Measurements from ENCODE around the gene PBX2.
"Not testable (repeated sequence)": the region's sequence is repeated elsewhere in the genome, so short reads cannot be mapped to it uniquely, and the experiment has no call there.

Gene PBX2

DNA sequence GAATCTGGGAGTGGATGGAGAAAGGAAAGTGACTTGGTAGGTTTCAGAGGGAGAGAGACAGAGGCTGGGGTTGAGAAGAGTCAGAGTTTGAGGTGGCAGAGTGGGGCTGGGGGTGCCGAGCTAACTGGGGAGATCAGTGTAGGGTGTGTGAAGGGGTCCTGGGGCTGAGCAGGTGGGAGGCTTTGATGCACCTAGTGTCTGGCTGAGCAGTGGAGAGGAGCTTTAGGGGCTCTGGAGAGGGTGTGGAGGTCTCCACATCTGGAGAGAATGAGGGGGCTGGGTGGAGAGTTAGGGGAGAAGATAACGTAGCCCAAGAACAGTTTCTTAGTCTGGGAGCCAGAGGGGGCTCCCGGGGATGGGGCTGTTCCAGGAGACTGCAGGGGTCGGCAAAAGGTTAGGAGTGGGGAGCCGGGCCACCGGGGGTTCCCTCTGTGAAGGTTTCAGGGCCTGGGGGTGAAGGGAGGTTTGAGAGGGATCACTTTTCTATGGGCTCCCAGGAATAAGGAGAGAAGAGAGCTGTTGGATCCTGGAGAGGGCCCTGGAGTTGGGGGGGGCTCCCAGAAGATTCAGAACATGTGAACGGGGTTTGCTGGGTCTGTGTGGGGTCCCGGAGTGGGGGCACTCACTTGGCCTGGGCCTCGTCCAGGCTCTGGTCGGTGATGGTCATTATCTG, 797 bp downstream of the PBX2 start:
- H3K27me3 ChIP-seq (ENCODE audit: control insufficient read depth, insufficient read depth, low read length), result no peaks in the 10 kb centered on the region
- H3K9ac ChIP-seq (ENCODE audit: low read length), result peak overlapping the region; percentile 95
- H3K4me1 ChIP-seq (ENCODE audit: control insufficient read depth, insufficient read depth, low read length), result peaks cover 49% of the 10 kb centered on the region
- H3K9me3 ChIP-seq (ENCODE audit: control insufficient read depth, low read length), result no peaks in the 10 kb centered on the region
- peak overlapping the region; percentile 66 for H3K4me3 ChIP-seq (ENCODE audit: low read length)
- H3K36me3 ChIP-seq (ENCODE audit: control insufficient read depth, insufficient read depth, low read length), result no peaks in the 10 kb centered on the region

- peak overlapping the region; percentile 66 for H3K4me3 ChIP-seq (ENCODE audit: low read length)
- H3K9me3 ChIP-seq (ENCODE audit: control insufficient read depth, low read length), result no peaks in the 10 kb centered on the region
- H3K36me3 ChIP-seq (ENCODE audit: control insufficient read depth, insufficient read depth, low read length), result no peaks in the 10 kb centered on the region
- peak overlapping the region; percentile 95 for H3K9ac ChIP-seq (ENCODE audit: low read length)
- H3K4me1 ChIP-seq (ENCODE audit: control insufficient read depth, insufficient read depth, low read length), result peaks cover 49% of the 10 kb centered on the region
- H3K27me3 ChIP-seq (ENCODE audit: control insufficient read depth, insufficient read depth, low read length), result no peaks in the 10 kb centered on the region
Measured at GRCh38 chr6:32188381-32189068, 1.5 kb downstream of the PBX2 start.

DNA sequence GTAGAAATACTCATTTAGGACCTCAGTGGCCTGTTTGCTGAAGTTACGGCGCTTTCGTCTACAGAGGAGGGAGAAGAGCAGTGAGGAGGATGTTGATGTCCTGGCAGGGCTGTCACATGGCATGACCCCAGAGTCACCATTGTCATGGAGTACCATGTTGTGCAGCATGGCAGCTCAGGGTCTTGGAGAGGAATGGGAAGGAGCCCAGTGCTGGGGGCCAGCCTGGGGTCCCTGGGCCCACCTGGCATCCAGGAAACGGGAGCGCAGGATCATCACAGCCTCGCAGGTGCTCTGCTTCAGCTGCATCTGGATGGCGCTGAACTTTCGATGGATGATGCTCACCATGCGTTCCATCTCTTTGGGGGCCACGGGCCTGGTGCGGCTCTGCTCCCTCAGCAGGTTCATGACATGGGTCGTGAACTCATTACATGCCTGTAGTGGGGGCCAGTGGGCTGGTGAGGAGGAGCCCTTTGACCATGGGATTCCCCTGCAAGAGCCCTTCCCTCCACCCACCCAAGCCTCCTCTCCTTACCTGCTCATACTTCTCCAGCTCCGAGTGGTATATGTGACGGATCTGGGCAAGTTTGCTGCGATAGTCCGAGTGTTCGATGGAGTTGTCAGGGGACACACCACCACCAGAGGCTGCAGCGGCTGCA, 2.1 kb downstream of the PBX2 start:
- H3K9ac ChIP-seq (ENCODE audit: low read length); H3K9me3 ChIP-seq (ENCODE audit: control insufficient read depth, low read length); H3K36me3 ChIP-seq (ENCODE audit: control insufficient read depth, insufficient read depth, low read length); H3K4me3 ChIP-seq (ENCODE audit: low read length); H3K27me3 ChIP-seq (ENCODE audit: control insufficient read depth, insufficient read depth, low read length): not testable (repeated sequence)
- peaks cover 45% of the 10 kb centered on the region for H3K4me1 ChIP-seq (ENCODE audit: control insufficient read depth, insufficient read depth, low read length)

DNA sequence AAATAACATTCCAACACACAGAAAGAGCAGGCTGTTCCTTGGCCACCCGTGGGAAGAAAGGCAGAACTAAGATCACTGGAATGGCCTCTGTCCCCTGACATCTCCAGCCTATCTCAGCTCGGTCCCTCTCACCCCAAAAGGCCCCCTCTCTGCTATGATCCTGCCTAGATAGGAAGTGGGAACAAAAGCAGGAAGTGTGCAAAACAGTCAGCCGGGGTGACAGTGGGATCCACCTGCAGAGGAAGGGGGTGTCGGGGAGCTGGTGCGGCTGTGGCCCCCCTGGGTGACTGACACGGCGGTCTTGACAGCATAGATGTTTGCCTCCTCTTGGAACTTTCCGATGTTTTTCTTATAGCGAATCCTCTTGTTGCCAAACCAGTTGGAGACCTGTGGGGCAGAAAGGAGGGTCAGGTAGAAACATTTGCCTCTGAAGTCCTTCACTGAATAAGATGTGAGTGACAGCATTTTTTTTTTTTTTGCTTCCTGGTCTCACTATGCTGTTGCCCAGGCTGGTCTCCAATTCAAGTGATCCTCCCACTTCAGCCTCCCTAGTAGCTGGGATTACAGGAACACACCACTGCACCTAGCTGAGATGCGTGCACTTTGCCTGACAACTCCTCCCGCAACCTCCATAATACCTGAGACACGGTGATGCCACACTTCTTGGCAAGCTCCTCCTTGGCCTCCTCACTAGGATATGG, 2.8 kb downstream of the PBX2 start:
- H3K36me3 ChIP-seq (ENCODE audit: control insufficient read depth, insufficient read depth, low read length), result no peaks in the 10 kb centered on the region
- H3K4me1 ChIP-seq (ENCODE audit: control insufficient read depth, insufficient read depth, low read length), result peaks cover 38% of the 10 kb centered on the region
- H3K27me3 ChIP-seq (ENCODE audit: control insufficient read depth, insufficient read depth, low read length), result no peaks in the 10 kb centered on the region
- no peaks in the 10 kb centered on the region for H3K9me3 ChIP-seq (ENCODE audit: control insufficient read depth, low read length)
- H3K4me3 ChIP-seq (ENCODE audit: low read length), result no peak overlapping the region
- H3K9ac ChIP-seq (ENCODE audit: low read length), result no peak overlapping the region

DNA sequence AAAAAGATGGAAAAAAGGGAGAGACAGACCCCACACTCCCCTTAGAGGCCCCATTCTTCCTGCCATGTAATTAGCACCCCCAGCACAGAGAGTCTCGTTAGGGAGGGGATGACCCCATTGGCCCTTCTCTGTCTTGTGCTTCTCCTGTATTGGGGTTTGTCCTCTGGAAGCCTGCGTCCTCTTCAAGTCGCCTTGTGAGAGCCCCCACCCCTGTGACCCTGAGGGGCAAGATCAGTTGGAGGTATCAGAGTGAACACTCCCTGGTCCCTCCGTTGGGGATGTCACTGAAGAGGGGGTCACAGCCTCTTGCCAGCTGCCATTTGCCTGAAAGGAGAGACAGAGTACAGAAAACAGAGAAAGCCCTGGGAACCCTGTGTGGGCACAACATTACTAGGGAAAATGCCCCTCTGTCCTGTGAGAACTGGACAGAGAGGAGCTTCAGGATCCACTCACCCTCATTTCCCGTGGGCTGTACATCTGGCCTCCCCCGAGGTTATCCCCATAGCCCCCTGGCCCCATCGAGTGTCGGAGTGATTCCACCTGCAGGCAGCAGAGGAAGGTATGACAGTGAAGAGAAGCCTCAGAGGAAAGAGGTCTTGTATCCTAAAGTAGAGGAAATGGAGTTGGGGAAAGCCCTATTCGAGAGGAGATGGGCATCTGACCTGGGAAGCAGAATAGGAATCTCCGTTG, 3.7 kb downstream of the PBX2 start:
- H3K9ac ChIP-seq (ENCODE audit: low read length); H3K36me3 ChIP-seq (ENCODE audit: control insufficient read depth, insufficient read depth, low read length); H3K27me3 ChIP-seq (ENCODE audit: control insufficient read depth, insufficient read depth, low read length); H3K4me3 ChIP-seq (ENCODE audit: low read length); H3K9me3 ChIP-seq (ENCODE audit: control insufficient read depth, low read length): not testable (repeated sequence)
- peaks cover 38% of the 10 kb centered on the region for H3K4me1 ChIP-seq (ENCODE audit: control insufficient read depth, insufficient read depth, low read length)

DNA sequence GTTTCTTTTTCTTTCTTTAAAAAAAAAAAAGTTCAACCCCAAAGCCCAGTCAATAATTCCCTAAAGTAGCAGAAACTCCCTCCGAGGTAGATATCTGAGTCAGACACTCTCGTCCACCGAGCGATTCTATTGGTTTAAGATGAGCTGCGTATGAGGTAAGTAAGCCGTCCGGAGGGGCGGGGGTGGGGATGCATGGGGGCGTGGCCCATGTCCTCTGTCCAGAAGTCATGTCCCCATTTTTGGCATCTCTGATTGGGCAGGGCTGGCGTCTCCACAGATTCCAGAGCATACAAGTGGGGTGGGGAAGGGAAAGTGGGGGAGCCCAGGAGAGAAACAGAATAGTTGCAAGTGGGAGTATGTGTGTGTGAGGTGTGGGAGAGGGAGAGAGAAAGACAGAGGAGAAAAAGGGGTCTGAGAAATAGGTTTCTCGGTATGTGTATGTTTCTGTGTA, 4.3 kb downstream of the PBX2 start:
- not testable (repeated sequence) for H3K36me3 ChIP-seq (ENCODE audit: control insufficient read depth, insufficient read depth, low read length); H3K27me3 ChIP-seq (ENCODE audit: control insufficient read depth, insufficient read depth, low read length); H3K4me3 ChIP-seq (ENCODE audit: low read length); H3K9ac ChIP-seq (ENCODE audit: low read length); H3K9me3 ChIP-seq (ENCODE audit: control insufficient read depth, low read length)
- H3K4me1 ChIP-seq (ENCODE audit: control insufficient read depth, insufficient read depth, low read length), result peaks cover 39% of the 10 kb centered on the region

GRCh38 chr6:32184084-32184640, 5.8 kb downstream of the PBX2 start, which contains the start of gene AGER:
TSS of gene AGER (minus strand) at chr6:32184253. CDS start at chr6:32184222, 31 bp downstream.
- Histone ChIP-seq H3K9me3 (ENCODE audit: control insufficient read depth, low read length) (no peaks in the 10 kb centered on the region), H3K27me3 (ENCODE audit: control insufficient read depth, insufficient read depth, low read length) (no peaks in the 10 kb centered on the region), H3K9ac (ENCODE audit: low read length) (no peak within 1 kb of the TSS), H3K4me1 (ENCODE audit: control insufficient read depth, insufficient read depth, low read length) (peaks cover 44% of the 10 kb centered on the region), H3K4me3 (ENCODE audit: low read length) (no peak within 1 kb of the TSS), H3K36me3 (ENCODE audit: control insufficient read depth, insufficient read depth, low read length) (no peaks in the 10 kb centered on the region)

- H3K9ac ChIP-seq (ENCODE audit: low read length), result no peak overlapping the region
Measured at GRCh38 chr6:32183483-32184083, 6.4 kb downstream of the PBX2 start.

GRCh38 chr6:32183030-32183429, 7.0 kb downstream of the PBX2 start:
- H3K4me3 ChIP-seq (ENCODE audit: low read length), result no peak overlapping the region
- no peaks in the 10 kb centered on the region for H3K27me3 ChIP-seq (ENCODE audit: control insufficient read depth, insufficient read depth, low read length)
- no peak overlapping the region for H3K9ac ChIP-seq (ENCODE audit: low read length)
- H3K9me3 ChIP-seq (ENCODE audit: control insufficient read depth, low read length), result no peaks in the 10 kb centered on the region
- no peaks in the 10 kb centered on the region for H3K36me3 ChIP-seq (ENCODE audit: control insufficient read depth, insufficient read depth, low read length)
- H3K4me1 ChIP-seq (ENCODE audit: control insufficient read depth, insufficient read depth, low read length), result peaks cover 40% of the 10 kb centered on the region

More at GRCh38 chr6:32183483-32184083, 6.4 kb downstream of the PBX2 start:
- Histone ChIP-seq H3K4me3 (ENCODE audit: low read length) (no peak overlapping the region), H3K36me3 (ENCODE audit: control insufficient read depth, insufficient read depth, low read length) (no peaks in the 10 kb centered on the region), H3K27me3 (ENCODE audit: control insufficient read depth, insufficient read depth, low read length) (no peaks in the 10 kb centered on the region), H3K9me3 (ENCODE audit: control insufficient read depth, low read length) (no peaks in the 10 kb centered on the region), H3K4me1 (ENCODE audit: control insufficient read depth, insufficient read depth, low read length) (peaks cover 43% of the 10 kb centered on the region)

DNA sequence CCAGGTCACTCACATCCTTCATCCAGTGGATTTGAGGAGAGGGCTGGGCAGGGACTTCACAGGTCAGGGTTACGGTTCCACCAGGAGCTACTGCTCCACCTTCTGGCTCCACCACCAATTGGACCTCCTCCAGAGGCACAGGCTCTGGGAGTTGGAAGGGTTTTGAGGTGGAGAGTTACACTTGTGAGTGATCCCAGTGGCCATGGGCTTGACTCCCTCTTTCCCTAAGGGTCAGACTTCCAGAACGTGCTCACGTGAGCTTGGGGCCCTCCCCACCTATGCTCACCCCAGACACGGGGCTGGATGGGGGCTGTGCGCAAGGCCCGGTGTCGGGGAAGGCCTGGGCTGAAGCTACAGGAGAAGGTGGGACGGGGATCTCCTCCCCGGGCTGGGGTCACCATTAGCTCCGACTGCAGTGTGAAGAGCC, 7.4 kb downstream of the PBX2 start:
- Histone ChIP-seq H3K9me3 (ENCODE audit: control insufficient read depth, low read length) (no peaks in the 10 kb centered on the region), H3K4me1 (ENCODE audit: control insufficient read depth, insufficient read depth, low read length) (peaks cover 35% of the 10 kb centered on the region), H3K36me3 (ENCODE audit: control insufficient read depth, insufficient read depth, low read length) (no peaks in the 10 kb centered on the region), H3K27me3 (ENCODE audit: control insufficient read depth, insufficient read depth, low read length) (no peaks in the 10 kb centered on the region), H3K4me3 (ENCODE audit: low read length) (no peak overlapping the region), H3K9ac (ENCODE audit: low read length) (no peak overlapping the region)

DNA sequence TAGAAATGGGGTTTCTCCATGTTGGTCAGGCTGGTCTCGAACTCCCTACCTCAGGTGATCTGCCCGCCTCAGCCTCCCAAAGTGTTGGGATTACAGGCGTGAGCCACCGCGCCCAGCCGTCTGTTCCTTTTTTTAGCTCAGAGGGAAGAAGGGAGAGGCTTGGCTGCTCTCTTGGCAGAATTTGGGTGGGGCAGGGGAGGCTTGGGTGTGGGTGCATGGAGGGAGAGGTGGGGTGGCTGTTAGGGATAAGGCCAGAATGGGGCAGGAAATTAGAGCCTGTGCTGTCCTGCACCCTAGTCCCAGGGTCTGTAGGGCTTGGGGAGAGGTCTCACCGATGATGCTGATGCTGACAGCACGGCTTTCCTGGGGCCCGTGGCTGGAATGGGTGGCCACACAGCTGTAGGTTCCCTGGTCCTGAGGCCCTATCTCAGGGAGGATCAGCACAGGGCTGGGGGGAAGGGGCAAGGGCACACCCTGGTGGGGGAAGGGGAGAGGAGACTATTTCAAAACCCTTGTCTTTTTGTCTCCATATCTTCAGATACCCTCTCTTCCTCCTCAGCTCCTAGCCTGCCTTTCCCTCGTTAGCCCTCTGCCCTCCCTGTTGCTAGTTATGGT, 8.0 kb downstream of the PBX2 start:
- no peak overlapping the region for H3K9ac ChIP-seq (ENCODE audit: low read length)
- H3K4me3 ChIP-seq (ENCODE audit: low read length), result no peak overlapping the region
- no peaks in the 10 kb centered on the region for H3K9me3 ChIP-seq (ENCODE audit: control insufficient read depth, low read length)
- peaks cover 36% of the 10 kb centered on the region for H3K4me1 ChIP-seq (ENCODE audit: control insufficient read depth, insufficient read depth, low read length)
- H3K27me3 ChIP-seq (ENCODE audit: control insufficient read depth, insufficient read depth, low read length), result no peaks in the 10 kb centered on the region
- H3K36me3 ChIP-seq (ENCODE audit: control insufficient read depth, insufficient read depth, low read length), result no peaks in the 10 kb centered on the region
